ENCODE measurements around the gene FAM53A.
"Not testable (repeated sequence)": the region's sequence is repeated elsewhere in the genome, so short reads cannot be mapped to it uniquely, and the experiment has no call there.

FAM53A gene

DNA sequence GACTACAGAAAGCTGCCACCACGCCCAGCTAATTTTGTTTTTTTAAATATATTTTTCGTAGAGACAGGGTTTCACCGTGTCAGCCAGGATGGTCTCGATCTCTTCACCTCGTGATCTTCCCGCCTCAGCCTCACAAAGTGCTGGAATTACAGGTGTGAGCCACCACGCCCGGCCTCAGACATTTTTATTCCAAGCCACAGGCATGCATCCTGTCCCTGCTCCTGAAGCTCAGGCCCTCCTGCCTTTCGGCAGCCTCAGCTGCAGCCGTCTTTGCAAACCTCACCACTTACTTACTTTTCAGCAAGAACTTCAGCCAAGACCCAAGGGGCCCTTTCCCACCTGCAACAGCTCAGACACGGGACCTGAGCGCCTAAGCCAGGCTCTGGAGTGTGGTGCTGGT is 26.0 kb downstream of the FAM53A start:
- no peak for DNase-seq

GRCh38 chr4:1656986-1657385 is 27.1 kb downstream of the FAM53A start:
- DNase-seq, result no peak

DNA sequence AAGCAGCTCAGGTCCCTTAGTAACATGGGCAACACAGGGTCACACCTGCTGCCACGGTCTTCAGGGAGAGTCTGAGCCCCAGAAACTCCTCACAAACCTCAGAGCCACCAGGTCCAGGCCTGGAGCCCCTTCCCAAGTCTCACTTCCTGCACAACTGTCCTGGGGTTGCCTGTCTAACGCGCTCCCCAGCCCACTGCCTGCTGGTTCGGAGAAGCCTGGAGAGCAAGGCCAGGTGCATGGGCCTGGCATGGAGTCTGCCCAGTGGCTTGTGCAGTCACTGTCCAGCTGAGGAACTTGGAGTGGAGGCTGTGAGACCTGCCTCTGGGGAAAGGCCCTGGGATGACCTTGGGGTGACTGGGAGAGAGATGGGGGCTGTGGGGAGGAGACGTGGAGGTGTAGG is 28.0 kb downstream of the FAM53A start:
- DNase-seq, result no peak

DNA sequence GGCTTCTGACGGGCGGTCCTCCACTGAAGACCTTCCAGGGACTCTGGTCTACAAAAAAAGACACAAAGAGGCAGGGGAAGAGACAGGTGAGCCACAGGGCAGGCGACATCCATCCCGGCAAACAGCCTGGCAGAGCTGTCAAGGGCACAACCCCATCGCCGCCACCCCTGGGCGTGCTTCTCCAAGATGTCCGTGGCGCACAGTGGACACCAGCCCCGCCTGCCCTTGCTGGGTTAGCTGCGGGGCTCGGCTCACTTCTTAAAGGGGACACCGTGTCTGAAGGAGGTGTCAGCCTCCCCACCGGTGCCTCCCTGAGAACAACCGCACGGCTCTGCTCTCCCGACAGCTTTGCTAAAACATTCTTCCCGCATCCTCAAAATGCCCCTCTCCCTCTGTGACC is 28.4 kb downstream of the FAM53A start:
- no peak for DNase-seq

DNA sequence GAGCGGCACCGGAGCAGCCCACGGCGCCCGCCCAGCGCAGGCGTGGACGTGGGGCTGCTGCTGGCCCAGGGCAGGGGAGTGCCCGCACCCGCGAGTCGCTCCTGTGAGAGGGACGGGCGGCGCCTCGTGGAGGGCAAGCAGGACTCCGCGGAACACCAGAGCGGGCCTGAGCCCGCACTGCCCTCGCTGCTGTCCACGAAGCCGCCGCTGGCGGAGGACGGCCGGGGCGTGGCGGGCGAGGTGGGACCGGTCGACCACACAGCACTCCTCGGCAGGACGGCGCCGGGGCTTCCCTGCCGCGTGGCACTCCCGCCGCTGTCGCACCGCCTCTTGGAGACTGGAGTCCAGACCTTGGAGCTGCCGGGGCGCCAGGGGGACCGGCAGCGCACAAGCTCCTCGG is 29.0 kb downstream of the FAM53A start:
- DNase-seq, result no peak

- DNase-seq, result no peak
Measured at GRCh38 chr4:1654216-1654955, 29.7 kb downstream of the FAM53A start.

DNA sequence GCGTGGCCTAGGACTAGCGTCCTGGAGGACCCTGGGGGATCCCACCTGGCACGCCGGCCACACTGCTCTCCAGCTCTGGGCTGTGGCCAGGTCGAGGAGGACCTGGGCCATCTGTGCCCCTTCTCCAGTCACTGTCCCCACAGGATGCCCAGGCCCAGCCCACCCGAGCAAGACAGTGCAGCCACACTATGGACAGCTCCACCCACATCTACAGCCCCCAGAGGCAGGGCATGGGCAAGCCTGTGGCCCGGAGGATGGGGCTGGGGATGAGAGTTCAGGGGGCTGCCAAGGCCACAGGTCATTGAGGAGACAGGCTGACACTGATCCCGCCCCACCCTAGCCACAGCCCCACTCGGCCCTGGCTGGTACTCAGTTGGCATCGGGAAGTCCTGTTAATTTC is 30.3 kb downstream of the FAM53A start:
- no peak for DNase-seq

DNA sequence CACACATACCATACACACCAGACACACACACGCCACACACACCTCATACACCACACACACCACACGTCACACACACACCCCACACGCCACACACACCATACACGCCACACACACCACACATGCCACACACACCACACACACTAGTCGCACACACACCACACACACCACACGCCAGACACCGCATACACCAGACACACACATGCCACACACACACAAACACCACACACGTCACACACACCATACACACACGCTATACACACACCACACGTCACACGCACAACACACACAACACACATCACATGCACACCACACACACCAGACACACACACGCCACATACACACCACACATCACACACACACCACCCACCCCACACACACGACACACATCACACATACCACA is 32.0 kb downstream of the FAM53A start:
- DNase-seq, result no peak

- DNase-seq, result no peak
Measured at GRCh38 chr4:1651609-1652008, 32.5 kb downstream of the FAM53A start.

- DNase-seq, result no peak
Measured at GRCh38 chr4:1648962-1649361, 35.2 kb downstream of the FAM53A start.

DNA sequence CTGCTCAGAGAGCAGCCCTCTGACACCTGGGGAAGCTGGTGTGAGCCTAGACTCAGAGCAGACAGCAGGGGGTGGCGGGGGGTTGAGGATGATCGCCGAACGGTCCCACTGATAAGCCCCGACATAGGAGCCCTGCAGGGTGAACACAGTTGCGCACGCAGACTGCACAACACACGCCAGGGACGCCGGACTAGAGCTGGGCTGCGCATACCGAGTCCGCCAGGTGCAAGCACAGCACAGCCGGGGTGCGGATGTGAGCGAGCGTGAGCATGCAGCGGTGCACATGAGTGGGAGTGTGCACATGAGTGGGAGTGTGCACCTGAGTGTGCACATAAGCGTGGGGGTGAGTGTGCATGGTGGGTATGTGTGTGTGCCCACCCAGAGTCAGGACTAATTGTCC is 36.7 kb downstream of the FAM53A start:
- DNase-seq, result no peak

GRCh38 chr4:1646690-1647089 is 37.4 kb downstream of the FAM53A start:
- no peak for DNase-seq

DNA sequence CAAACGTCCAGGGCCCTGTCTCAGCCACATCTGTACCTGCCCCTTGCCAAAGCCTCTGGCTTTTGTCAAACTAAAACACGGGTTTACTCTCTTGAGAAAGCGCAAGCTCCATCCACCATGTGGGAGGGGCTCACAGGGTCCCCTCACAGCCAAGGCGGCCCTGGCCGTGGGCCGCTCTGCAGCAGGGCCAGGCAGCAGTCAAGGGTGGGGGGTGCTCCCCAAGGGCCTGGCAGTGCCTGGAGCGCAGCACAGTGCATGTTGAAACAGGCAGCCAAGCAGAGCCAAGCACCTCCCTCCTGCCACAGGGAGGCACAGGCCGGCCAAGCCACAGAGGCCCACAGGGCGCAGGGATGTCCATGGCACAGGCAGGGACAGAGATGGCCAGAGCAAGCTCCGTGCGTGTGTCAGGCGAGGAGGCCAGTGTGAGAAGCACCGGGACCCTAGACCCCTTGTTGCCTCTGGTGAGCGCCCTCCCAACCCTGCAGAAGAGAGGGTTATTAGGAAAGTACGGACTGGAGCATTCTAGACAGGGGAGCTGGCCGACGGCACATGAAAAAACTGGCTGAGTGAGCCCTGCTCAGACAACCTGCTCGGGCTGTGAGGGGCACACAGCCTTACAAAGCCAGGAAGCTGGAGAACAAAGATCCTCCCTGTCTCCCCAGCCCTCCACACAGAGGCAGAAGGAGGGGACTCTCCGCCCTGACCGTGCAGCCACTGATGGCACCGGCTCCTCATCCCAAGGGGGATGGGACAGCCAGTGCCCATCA is 39.0 kb downstream of the FAM53A start:
- no peak for DNase-seq

DNA sequence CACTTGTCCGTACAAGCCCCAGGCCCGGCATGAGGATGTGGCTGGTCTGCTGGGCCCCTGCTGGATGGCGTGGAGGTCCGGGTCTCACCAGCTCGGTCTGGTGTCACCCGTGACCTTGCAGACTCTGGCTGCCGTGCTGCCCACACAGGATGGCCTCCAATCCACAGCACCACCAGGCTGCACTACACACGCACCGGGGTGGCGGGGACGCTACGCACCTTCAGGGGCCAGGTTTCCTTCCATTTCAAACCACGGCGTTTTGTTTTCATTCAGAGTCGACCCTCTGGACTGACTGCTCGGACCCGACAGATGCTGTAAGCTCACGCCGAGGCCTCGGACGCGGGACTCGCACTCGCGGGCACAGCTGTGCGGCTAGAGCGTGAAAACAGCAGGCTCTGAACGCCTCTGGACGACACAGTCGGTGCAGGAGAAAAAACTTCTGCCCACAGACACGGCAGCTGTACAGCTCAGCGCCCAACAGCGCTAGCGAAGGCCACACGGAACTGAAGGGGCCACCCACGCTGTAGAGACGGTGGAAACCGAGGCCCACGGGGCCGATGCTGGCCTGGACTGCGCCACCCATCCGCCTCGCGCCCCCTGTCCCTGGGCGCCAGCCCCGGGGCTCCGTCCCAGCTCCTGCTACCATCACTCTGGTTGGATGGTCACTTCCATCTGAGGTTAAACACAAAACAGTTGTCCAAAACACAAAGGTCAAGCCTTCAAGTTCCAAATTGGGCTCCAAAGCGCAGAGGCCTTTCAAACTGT is 40.0 kb downstream of the FAM53A start:
- no peak for DNase-seq

DNA sequence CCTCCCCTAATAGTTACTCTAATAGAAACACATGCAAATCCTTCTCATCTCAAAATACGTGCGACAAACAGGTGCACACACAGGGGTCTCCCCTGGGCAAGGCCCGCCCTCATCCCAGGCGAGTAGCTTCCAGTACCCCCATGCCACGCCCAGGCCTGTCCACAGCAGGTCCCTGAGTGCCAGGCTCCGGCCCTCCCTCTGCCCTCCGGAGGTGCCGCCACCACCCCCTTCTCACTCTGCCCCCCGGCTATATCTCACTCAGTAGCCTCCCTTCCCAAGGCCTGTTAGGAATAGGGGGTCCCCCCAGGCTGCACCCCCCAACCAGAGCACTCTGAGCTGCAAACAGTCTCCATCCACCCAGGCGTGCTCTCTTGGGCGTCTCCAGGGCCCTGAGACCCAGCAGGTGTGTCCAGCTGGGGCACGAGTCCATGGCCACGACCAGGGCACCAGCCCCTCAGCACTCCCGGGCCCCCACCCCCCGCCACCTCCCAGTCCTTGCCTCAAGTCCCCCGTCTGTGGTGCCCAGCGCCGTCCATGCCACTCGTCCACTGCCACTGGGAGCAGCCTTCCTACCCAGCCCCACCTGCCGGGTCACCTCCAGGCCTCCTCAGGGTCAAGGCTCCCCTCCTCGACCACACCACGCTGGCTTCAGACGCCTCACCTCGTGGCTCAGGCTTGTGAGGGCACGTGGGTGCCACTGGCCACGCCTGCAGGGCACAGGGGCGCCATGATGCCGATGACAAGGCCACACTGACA is 41.7 kb downstream of the FAM53A start:
- DNase-seq, result no peak

- DNase-seq, result no peak
Measured at GRCh38 chr4:1641671-1642070, 42.4 kb downstream of the FAM53A start.

- DNase-seq, result not testable (repeated sequence)
Measured at GRCh38 chr4:1640716-1641503, 43.2 kb downstream of the FAM53A start.

GRCh38 chr4:1640190-1640589 is 43.9 kb downstream of the FAM53A start:
- DNase-seq, result no peak

DNA sequence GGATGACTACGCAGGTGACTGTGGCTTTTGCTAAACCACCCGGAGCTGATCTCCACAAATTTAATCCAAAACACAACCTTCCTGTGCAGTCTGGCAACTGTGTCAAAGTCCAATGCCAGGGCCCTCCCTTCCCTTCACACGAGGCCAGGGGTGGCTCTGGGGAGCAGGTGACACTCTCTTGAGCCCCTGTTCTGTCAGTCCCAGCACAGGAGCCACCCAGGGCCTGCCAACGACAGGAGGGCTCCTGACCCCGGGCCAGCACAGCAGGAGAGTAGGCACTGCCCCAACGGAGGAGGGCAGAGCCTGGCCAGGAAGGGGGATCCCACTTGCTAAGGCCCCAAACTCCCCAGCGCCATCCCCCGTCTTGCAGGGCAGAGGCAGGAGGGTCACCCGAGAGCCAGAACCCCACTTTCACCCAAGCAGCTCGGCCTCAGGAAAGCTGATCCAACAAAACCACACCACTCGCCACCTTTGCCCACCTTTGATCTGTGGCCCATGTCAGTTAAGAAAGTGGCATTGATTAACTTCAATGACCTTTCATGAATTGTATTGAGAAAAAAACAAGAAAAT is 44.7 kb downstream of the FAM53A start:
- no peak for DNase-seq

GRCh38 chr4:1638873-1639272 is 45.2 kb downstream of the FAM53A start:
- no peak for DNase-seq

- DNase-seq, result no peak
Measured at GRCh38 chr4:1638272-1638598, 45.9 kb downstream of the FAM53A start.

All from CD4-positive, alpha-beta T cell treated with Interleukin-21 for 1 hour (primary cell).